ENCODE results near the gene GPC5.

GPC5 gene

GRCh38 chr13:92164822-92165221 is 766.4 kb downstream of the GPC5 start:
- POLR2A ChIA-PET = no interaction called here
- TF ChIP-seq, protein P1, sequence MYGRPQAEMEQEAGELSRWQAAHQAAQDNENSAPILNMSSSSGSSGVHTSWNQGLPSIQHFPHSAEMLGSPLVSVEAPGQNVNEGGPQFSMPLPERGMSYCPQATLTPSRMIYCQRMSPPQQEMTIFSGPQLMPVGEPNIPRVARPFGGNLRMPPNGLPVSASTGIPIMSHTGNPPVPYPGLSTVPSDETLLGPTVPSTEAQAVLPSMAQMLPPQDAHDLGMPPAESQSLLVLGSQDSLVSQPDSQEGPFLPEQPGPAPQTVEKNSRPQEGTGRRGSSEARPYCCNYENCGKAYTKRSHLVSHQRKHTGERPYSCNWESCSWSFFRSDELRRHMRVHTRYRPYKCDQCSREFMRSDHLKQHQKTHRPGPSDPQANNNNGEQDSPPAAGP (tag by site-specific recombination; IDR thresholded peaks at IDR 0.05) = no peak
- no peak for TF ChIP-seq ZFP3 (tag by site-specific recombination; IDR thresholded peaks at IDR 0.05; ENCODE audit: low read depth)
- no peak for TF ChIP-seq ZNF280D (tag by site-specific recombination; IDR thresholded peaks at IDR 0.05)
- TF ChIP-seq, protein P2, sequence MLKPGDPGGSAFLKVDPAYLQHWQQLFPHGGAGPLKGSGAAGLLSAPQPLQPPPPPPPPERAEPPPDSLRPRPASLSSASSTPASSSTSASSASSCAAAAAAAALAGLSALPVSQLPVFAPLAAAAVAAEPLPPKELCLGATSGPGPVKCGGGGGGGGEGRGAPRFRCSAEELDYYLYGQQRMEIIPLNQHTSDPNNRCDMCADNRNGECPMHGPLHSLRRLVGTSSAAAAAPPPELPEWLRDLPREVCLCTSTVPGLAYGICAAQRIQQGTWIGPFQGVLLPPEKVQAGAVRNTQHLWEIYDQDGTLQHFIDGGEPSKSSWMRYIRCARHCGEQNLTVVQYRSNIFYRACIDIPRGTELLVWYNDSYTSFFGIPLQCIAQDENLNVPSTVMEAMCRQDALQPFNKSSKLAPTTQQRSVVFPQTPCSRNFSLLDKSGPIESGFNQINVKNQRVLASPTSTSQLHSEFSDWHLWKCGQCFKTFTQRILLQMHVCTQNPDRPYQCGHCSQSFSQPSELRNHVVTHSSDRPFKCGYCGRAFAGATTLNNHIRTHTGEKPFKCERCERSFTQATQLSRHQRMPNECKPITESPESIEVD (tag by site-specific recombination; IDR thresholded peaks at IDR 0.05) = no peak
- no peak for TF ChIP-seq MEIS1 (CRISPR knock-in tag; IDR thresholded peaks at IDR 0.05; ENCODE audit: borderline replicate concordance)
- no peak for TF ChIP-seq ZNF23 (tag by site-specific recombination; IDR thresholded peaks at IDR 0.05; ENCODE audit: borderline replicate concordance)

DNA sequence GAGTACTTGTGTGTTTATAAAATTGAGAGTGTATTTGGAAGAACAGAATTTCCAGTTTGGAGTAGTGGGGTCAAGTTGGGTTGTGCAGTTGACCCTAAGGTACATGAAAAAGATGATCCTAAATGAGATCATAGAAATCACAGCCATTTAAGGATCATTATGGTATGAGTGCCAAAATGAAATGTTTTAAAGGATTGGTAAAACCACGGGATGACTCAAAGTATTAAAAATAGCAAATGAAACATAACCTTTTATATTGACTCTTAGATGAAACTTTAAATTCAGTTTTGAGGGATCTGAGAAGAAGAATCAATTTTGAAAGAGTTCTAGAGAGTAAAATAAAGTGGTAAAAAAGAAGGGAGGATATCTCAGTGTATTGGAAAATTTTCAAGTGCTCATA is 773.8 kb downstream of the GPC5 start:
- Histone ChIP-seq H3K9me3 (ENCODE audit: control insufficient read depth, insufficient read depth, low read depth, low read length) (no peaks in the 10 kb centered on the region), H3K4me3 (ENCODE audit: low read depth, low read length) (no peak overlapping the region), H3K27ac (ENCODE audit: extremely low read depth, low read depth, low read length) (no peak overlapping the region), H3K4me1 (ENCODE audit: control insufficient read depth, insufficient read depth, low read length) (no peaks in the 10 kb centered on the region), H3K36me3 (ENCODE audit: control insufficient read depth in 2 of 2, insufficient read depth in 1 of 2, low read length in 2 of 2) (no peaks in the 10 kb centered on the region)
- POLR2A ChIA-PET = no interaction called here
- TF ChIP-seq ZNF664 (tag by site-specific recombination; IDR thresholded peaks at IDR 0.05) = no peak
- TF ChIP-seq ZNF776 (tag by site-specific recombination; IDR thresholded peaks at IDR 0.05; ENCODE audit: borderline replicate concordance) = no peak
- TF ChIP-seq RBAK (tag by site-specific recombination; IDR thresholded peaks at IDR 0.05) = no peak
- TF ChIP-seq ZFP41 (tag by site-specific recombination; IDR thresholded peaks at IDR 0.05; ENCODE audit: borderline replicate concordance) = no peak
- no peak for TF ChIP-seq ZNF791 (tag by site-specific recombination; IDR thresholded peaks at IDR 0.05)
- no peak for TF ChIP-seq ZNF354C (tag by site-specific recombination; IDR thresholded peaks at IDR 0.05; ENCODE audit: borderline replicate concordance, low read depth)
- TF ChIP-seq ZNF529 (tag by site-specific recombination; IDR thresholded peaks at IDR 0.05; ENCODE audit: insufficient replicate concordance) = no peak
- TF ChIP-seq KLF16 (tag by site-specific recombination; IDR thresholded peaks at IDR 0.05) = no peak
- no peak for TF ChIP-seq ZSCAN30 (tag by site-specific recombination; IDR thresholded peaks at IDR 0.05)
- TF ChIP-seq ZNF629 (tag by site-specific recombination; IDR thresholded peaks at IDR 0.05) = no peak
- TF ChIP-seq ZNF513 (tag by site-specific recombination; IDR thresholded peaks at IDR 0.05) = no peak
- TF ChIP-seq OVOL3 (tag by site-specific recombination; IDR thresholded peaks at IDR 0.05) = no peak
- CTCF ChIA-PET = no interaction called here

More at GRCh38 chr13:92164822-92165221, 766.4 kb downstream of the GPC5 start:
- H3K27ac ChIP-seq (ENCODE audit: extremely low read depth, low read depth, low read length) = no peak overlapping the region
- CTCF ChIA-PET = no interaction called here
- no peaks in the 10 kb centered on the region for H3K4me1 ChIP-seq (ENCODE audit: control insufficient read depth, insufficient read depth, low read length)
- no peaks in the 10 kb centered on the region for H3K9me3 ChIP-seq (ENCODE audit: control insufficient read depth, insufficient read depth, low read depth, low read length)
- H3K36me3 ChIP-seq (ENCODE audit: control insufficient read depth in 2 of 2, insufficient read depth in 1 of 2, low read length in 2 of 2) = no peaks in the 10 kb centered on the region
- H3K4me3 ChIP-seq (ENCODE audit: low read depth, low read length) = no peak overlapping the region

Measured in HEK293 (cell line).